A549 treated with ZK216348 at 1 μM for 4 hours (cell line): ENCODE data around the gene PLA2G4B. TPM values are rescaled to one million over a fixed set of nuclear protein-coding genes. Genes with fewer than 3 reads are reported as not detected.

Experiments
- total RNA-seq: library from RNA; stranded (reverse); fragments of 200-300 nt; extraction: Qiagen RNA extraction; gene quantifications from 5 replicates; pipeline ENCODE4 v1.2.3, GENCODE V29; 2022; ENCODE audit warnings: low read depth

PLA2G4B gene, protein sequence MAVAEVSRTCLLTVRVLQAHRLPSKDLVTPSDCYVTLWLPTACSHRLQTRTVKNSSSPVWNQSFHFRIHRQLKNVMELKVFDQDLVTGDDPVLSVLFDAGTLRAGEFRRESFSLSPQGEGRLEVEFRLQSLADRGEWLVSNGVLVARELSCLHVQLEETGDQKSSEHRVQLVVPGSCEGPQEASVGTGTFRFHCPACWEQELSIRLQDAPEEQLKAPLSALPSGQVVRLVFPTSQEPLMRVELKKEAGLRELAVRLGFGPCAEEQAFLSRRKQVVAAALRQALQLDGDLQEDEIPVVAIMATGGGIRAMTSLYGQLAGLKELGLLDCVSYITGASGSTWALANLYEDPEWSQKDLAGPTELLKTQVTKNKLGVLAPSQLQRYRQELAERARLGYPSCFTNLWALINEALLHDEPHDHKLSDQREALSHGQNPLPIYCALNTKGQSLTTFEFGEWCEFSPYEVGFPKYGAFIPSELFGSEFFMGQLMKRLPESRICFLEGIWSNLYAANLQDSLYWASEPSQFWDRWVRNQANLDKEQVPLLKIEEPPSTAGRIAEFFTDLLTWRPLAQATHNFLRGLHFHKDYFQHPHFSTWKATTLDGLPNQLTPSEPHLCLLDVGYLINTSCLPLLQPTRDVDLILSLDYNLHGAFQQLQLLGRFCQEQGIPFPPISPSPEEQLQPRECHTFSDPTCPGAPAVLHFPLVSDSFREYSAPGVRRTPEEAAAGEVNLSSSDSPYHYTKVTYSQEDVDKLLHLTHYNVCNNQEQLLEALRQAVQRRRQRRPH
- 0.51 to 3.3 TPM (median 2.2 TPM) in 5 replicates for total RNA-seq

DNA sequence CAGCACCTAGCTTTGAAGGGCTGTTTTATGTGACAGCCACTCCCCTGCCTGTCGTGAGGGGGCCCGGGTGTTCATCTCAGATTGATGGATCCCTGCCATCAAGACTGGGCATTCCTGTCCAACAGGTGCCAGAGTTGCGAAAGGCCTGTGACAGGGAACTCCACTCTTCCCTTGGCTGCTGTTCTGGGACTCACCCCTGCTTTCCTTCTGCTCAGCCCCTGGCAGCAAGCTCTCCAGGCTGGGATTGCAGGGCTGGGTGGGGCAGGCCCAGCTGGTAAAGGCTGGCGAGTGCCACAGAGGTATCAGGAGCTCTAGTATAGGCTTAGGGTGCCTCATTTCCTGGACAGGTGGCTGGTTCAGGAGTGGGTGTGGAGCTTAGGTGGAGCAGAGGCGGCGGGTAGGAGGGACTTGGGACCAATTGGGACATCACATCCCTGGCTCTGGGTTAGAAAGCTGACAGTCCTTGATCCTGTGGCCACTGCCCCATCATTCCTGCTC lies at the start of gene PLA2G4B:
PLA2G4B (plus strand) TSS at position 448 of the 498 bp plus-strand sequence. CDS start 67 bp downstream, outside the sequence.

DNA sequence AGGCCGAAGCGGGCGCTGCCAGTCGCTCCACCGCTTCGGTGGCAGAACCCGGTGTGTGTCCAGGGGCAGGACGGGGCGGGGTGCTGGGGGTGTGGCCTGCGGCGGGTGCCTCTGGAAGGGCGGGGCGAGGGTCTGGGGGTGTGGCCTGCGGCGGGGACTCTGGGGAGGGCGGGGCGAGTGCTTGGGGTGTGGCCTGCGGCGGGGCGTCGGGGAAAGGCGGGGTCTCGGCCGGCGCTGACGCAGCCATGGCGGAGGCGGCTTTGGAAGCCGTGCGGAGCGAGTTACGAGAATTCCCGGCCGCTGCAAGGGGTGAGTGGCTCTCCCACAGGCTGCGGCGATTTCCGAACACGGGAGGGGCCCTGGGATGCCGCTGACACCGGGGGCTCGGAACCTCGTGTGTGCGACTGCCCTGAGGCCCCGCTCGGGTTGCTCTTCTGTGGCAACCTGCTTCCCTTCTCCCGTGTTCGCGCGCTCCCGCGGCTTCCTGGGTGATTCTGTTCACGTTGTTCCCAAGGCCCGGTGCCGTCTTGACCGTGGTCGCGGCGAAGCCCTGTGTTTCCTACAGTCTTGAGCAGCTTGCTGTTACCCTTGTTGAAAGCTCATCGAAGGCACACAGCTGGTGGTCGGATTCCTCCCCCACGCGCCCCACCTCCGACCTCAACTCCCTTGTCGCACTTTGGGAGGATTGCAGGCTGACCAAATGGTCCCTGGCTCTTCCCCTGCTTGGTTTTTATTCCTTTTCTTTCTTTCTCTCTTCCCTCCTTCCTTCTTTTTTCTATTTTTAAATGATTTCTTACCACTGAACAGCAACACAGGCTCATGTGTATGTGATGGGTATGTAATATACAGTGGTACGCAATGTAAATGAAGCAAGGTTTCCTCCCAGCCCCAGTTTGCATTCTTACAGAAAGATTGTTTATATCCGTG lies 10.5 kb upstream of the PLA2G4B start, which contains the start of gene JMJD7:
JMJD7 (plus strand) TSS at position 213 of the 927 bp plus-strand sequence; CDS start at position 246, 33 bp downstream.

DNA sequence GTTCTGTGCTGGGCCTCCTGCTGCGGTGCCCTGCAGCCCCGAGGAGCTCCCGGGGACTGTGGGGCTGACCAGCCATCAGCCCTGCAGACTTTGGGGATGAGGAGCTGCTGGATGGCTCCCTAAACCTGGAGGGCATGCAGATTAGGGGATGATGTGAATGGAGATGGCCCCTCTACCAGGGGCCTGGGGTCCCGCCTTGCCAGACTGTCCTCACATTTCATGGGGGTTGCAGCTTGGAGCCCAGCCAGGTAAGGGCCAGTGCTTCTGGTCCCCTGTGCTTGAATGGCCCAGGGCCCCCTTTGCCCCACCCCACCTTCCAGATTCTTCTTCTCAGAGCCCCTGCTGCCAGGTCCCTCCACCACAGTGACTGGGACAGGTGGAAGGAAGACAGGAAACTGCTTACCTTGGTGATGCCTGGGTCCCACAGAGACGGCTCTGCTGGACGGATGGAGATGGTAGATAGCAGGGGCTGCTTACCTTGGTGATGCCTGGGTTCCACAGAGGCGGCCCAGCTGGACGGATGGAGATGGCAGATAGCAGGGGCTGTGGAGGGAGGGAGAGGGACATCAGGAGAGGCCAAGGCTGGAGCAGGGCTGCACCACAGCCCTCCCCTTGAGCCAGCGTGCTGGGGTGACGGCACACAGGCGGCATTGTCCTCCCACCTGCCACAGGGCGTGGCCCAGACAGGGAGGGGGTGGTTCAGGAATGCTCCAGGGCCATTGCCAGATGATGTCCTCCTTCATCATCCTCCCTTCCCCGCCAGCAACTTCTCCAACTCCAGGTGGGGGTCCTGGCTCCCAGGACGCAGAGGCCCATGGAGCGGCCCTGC lies 55.0 kb downstream of the PLA2G4B start, which contains the start of gene SPTBN5:
SPTBN5 (minus strand) TSS at position 632 of the 829 bp plus-strand sequence; CDS start at position 76, 556 bp downstream.

Other genes starting within 250 kb of the PLA2G4B start
- 5.9 to 8.2 TPM (median 7.4 TPM) in 5 replicates for gene MGA, start 178.4 kb upstream of the PLA2G4B start, total RNA-seq
- gene MAPKBP1, start 64.4 kb upstream of the PLA2G4B start, total RNA-seq: 2.9 to 5.3 TPM (median 4.3 TPM) in 5 replicates
- gene JMJD7, start 10.8 kb upstream of the PLA2G4B start, total RNA-seq: 1.8 to 5.4 TPM (median 3.5 TPM) in 5 replicates
- 0.08 to 0.37 TPM (median 0.32 TPM) in 5 replicates for gene SPTBN5, start 55.2 kb downstream of the PLA2G4B start, total RNA-seq
- 9.4 to 12.9 TPM (median 11.9 TPM) in 5 replicates for gene EHD4, start 133.7 kb downstream of the PLA2G4B start, total RNA-seq
- not detected in 5 replicates for gene PLA2G4E, start 182.2 kb downstream of the PLA2G4B start, total RNA-seq